Stimulated activated CD8-positive, alpha-beta memory T cell treated with anti-CD3 and anti-CD28 coated beads, Interleukin-15, amount 100 ng/mL, for 24 hours (primary cell): ENCODE results near the gene TTC31.

Experiments
- DNase-seq: peaks from one replicate; pipeline ENCODE4 v3.0.0-alpha.2; 2020; ENCODE audit warnings: low read depth

Gene TTC31

DNA sequence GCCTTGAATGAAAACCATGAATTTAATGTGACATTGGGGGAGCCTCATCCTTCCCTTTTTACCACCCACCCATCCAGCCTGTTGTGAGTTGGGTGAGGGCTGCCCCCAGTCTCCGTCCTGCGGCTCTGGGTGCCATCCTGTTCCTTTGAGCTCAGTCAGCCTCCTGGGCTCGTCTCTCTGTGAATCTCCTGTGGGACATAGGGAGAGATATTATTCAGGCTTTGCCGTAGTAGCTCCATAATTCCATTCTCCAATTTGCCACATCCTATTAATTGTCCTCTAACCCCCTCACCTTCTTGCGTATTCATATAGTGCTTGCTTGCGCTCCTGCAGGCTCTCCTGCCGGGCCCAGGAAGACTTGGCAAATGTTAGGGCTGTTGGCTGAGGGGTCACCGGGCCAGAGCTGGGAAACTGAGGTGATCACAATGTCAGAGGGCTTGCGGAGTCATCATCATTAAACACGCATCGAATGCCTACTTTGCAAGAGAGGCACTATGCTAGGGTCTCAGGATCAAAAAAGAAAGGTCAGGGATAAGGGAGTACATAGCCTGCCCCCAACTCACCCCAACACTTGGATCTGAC lies 43.9 kb downstream of the TTC31 start:
- no peak for DNase-seq

- no peak for DNase-seq
Observed at GRCh38 chr2:74527741-74528140, 44.9 kb downstream of the TTC31 start.

GRCh38 chr2:74528600-74529356 lies 45.9 kb downstream of the TTC31 start:
- DNase-seq: no peak

GRCh38 chr2:74529357-74530238 lies 46.7 kb downstream of the TTC31 start, which contains the start of the genes AUP1 and HTRA2:
AUP1 (minus strand) TSS chr2:74529706; CDS start chr2:74529629, 77 bp downstream.
HTRA2 (plus strand) TSS chr2:74529933; CDS start chr2:74530007, 74 bp downstream.
- DNase-seq: peak; percentile 75

GRCh38 chr2:74530239-74531187 lies 47.6 kb downstream of the TTC31 start:
- DNase-seq: no peak

- no peak for DNase-seq
Observed at GRCh38 chr2:74531666-74532065, 48.8 kb downstream of the TTC31 start.

DNA sequence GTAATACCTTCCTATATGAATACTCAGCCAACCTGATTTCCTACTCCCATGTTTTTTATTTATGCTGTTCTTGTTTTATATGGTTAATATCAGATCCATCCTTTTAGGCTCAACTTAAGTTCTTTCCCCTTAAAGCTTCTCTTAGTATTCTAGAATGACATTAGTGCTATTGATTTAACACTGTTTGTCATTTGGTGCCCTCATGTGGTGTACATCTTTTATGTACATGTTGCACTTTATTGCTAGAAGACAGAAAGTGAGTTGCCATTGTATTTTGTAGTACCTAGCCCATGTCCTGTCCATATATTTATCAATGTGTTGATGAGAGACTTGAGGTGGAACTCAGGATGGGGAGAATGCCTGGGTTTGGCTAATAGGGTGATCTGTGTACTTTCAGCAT lies 49.3 kb downstream of the TTC31 start:
- no peak for DNase-seq

DNA sequence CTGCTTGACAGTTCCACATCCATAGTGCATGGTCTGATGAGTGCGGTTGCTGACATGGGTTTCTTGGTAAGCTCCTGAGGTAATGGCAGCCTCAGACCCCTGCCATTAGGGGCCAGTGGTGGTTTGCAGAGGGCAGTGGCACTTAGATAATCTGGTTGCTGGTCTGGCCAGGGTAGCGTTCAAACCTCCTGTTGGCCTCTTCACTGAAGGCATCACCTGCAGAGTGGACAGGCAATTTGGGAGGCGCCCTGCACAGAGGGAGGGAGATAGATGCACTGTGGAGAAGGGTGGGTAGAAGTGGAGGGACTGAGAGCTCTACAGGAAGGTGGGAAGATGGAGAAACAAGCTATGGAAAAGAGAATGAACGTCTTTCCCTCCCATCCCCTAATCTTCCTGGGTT lies 50.6 kb downstream of the TTC31 start:
- no peak for DNase-seq

- no peak for DNase-seq
Observed at GRCh38 chr2:74534411-74534810, 51.5 kb downstream of the TTC31 start.

- DNase-seq: no peak
Observed at GRCh38 chr2:74535440-74535965, 52.6 kb downstream of the TTC31 start.

DNA sequence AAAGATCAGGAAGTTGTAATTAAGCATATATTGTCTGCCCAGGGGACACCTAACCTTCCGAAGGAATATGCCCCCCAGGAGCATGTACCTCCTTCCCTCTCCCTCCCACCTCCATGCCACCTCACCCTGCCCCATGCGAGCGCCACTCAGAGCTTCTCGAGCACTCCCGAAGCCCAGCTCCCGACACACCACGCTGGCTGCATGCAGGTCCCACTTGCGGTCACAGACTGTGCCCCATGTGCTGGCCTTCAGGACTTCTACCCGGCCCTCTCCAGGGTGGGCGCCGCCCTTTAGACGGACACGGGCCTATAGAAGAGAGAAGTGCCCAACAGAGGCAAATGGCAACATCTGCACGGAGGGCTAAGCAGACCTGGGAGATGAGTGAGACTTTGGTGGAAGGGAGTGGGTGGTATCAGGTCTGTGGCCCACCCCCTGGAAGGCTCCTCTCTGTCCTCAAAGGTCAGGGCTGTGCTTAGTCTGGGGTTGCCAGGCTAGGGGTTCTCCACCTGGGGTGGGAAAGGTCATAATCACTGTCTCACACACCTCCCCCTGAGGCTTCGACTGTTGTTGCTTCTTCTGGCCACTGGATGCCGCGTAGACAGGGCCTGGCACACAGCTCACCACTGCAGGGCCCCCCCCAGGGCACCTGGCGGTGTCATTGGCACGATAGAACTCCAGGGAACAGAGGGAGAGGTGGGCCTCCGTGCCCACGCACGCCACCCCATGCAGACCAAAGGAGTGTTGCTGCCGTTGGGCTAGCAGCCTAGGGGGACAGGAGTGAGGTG lies 53.5 kb downstream of the TTC31 start:
- no peak for DNase-seq

GRCh38 chr2:74537140-74537539 lies 54.3 kb downstream of the TTC31 start:
- no peak for DNase-seq

GRCh38 chr2:74538881-74539339 lies 56.0 kb downstream of the TTC31 start:
- no peak for DNase-seq

- no peak for DNase-seq
Observed at GRCh38 chr2:74540291-74540690, 57.4 kb downstream of the TTC31 start.

GRCh38 chr2:74542978-74543377 lies 60.1 kb downstream of the TTC31 start:
- DNase-seq: no peak
